Measurements from ENCODE around the gene PFKFB3. TPM values are rescaled to one million over a fixed set of nuclear protein-coding genes. Genes with fewer than 3 reads are reported as not detected.
"Not testable (repeated sequence)": the region's sequence is repeated elsewhere in the genome, so short reads cannot be mapped to it uniquely, and the experiment has no call there.

PFKFB3 gene
- total RNA-seq, 2 experiments from 2014 or later, result 93.0 to 97.3 TPM

- DNase-seq, result no peak
- no peak overlapping the region for H3K27ac Mint-ChIP-seq
- H3K9me3 Mint-ChIP-seq (ENCODE audit: insufficient read depth), result peaks cover 7% of the 10 kb centered on the region
- no peaks in the 10 kb centered on the region for H3K27me3 Mint-ChIP-seq (ENCODE audit: low read depth)
- H3K4me1 Mint-ChIP-seq (ENCODE audit: low read depth), result peaks cover 82% of the 10 kb centered on the region
- ChIA-PET POLR2A (no interaction called here), CTCF (interaction anchor here (0.5 to 1.9 kb wide), 3 partner anchors 12 to 74 kb away, joined by 3 to 9 read pairs (median 6); partner anchors contain the start of gene PFKFB3)
- no peak overlapping the region for H3K4me3 Mint-ChIP-seq
- peaks cover 40% of the 10 kb centered on the region for H3K36me3 Mint-ChIP-seq (ENCODE audit: low read depth)
- no peak for ATAC-seq
Measured at GRCh38 chr10:6276356-6276755, 73.6 kb downstream of the PFKFB3 start.

DNA sequence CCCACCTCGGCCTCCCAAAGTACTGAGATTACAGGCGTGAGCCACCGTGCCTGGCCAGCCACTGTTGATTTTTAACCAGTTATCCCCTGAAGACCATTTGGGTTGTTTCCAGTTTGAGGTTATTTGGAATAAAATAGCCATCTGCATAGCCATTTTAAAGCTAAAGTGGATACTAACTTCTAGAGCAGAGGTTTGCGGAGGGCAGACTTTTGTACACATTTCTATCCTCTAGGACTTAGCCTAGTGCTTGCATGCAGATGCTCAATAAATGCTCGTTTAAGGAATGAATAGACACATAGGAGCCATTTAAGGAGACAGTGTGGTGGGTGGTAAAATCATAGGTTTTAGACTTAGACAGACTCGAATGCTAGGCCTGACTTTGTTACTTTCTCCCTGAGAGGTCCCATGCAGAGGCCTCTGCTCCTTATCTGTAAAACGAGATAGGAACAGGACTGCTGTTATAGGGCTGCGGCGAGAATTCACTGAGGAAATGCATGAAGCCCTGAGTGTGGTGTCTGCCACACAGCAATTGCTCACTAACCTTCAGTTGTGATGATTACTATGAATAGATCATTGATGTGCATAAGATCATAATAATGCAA lies 75.9 kb downstream of the PFKFB3 start:
- H3K27me3 Mint-ChIP-seq (ENCODE audit: low read depth), result no peaks in the 10 kb centered on the region
- DNase-seq, result no peak
- no peak overlapping the region for H3K27ac Mint-ChIP-seq
- peaks cover 36% of the 10 kb centered on the region for H3K36me3 Mint-ChIP-seq (ENCODE audit: low read depth)
- peaks cover 63% of the 10 kb centered on the region for H3K4me1 Mint-ChIP-seq (ENCODE audit: low read depth)
- CTCF ChIA-PET, result no interaction called here
- peaks cover 7% of the 10 kb centered on the region for H3K9me3 Mint-ChIP-seq (ENCODE audit: insufficient read depth)
- H3K4me3 Mint-ChIP-seq, result no peak overlapping the region
- ATAC-seq, result no peak
- POLR2A ChIA-PET, result no interaction called here

GRCh38 chr10:6279540-6280267 lies 77.0 kb downstream of the PFKFB3 start:
- ChIA-PET CTCF (interaction anchor here (0.9 to 1.0 kb wide), 2 partner anchors 12 to 122 kb away, joined by 3 to 4 read pairs; no protein-coding TSS in a partner anchor), POLR2A (interaction anchor here (0.6 to 1.1 kb wide), 2 partner anchors 77 to 109 kb away, joined by 4 read pairs; partner anchors contain the start of gene PFKFB3)
- H3K27ac Mint-ChIP-seq, result peak overlapping the region; percentile 81
- no peak for DNase-seq
- H3K27me3 Mint-ChIP-seq (ENCODE audit: low read depth), result no peaks in the 10 kb centered on the region
- no peak overlapping the region for H3K4me3 Mint-ChIP-seq
- peaks cover 38% of the 10 kb centered on the region for H3K36me3 Mint-ChIP-seq (ENCODE audit: low read depth)
- peaks cover 7% of the 10 kb centered on the region for H3K9me3 Mint-ChIP-seq (ENCODE audit: insufficient read depth)
- peaks cover 53% of the 10 kb centered on the region for H3K4me1 Mint-ChIP-seq (ENCODE audit: low read depth)
- ATAC-seq, result no peak

GRCh38 chr10:6280291-6280690 lies 77.6 kb downstream of the PFKFB3 start:
- H3K9me3 Mint-ChIP-seq (ENCODE audit: insufficient read depth), result peaks cover 3% of the 10 kb centered on the region
- peaks cover 47% of the 10 kb centered on the region for H3K4me1 Mint-ChIP-seq (ENCODE audit: low read depth)
- H3K4me3 Mint-ChIP-seq, result no peak overlapping the region
- ChIA-PET CTCF (interaction anchor here (0.9 to 1.9 kb wide), 3 partner anchors 11 to 122 kb away, joined by 3 to 6 read pairs (median 4); partner anchors contain the start of gene PFKFB3), POLR2A (interaction anchor here (0.6 to 1.1 kb wide), 2 partner anchors 78 to 108 kb away, joined by 4 read pairs; partner anchors contain the start of gene PFKFB3)
- H3K36me3 Mint-ChIP-seq (ENCODE audit: low read depth), result peaks cover 34% of the 10 kb centered on the region
- H3K27me3 Mint-ChIP-seq (ENCODE audit: low read depth), result no peaks in the 10 kb centered on the region
- ATAC-seq (peak; percentile 54), DNase-seq (peak; percentile 41)
- H3K27ac Mint-ChIP-seq, result peak overlapping the region; percentile 81

GRCh38 chr10:6282454-6282958 lies 79.8 kb downstream of the PFKFB3 start:
- peaks cover 23% of the 10 kb centered on the region for H3K36me3 Mint-ChIP-seq (ENCODE audit: low read depth)
- ChIA-PET CTCF (interaction anchor here (1.5 to 2.5 kb wide), 2 partner anchors 9 to 119 kb away, joined by 8 read pairs; no protein-coding TSS in a partner anchor), POLR2A (interaction anchor here (0.6 kb wide), 1 partner anchor 19 kb away, joined by 3 read pairs; no protein-coding TSS in a partner anchor)
- peaks cover 2% of the 10 kb centered on the region for H3K9me3 Mint-ChIP-seq (ENCODE audit: insufficient read depth)
- DNase-seq, result no peak
- no peak overlapping the region for H3K4me3 Mint-ChIP-seq
- peaks cover 35% of the 10 kb centered on the region for H3K4me1 Mint-ChIP-seq (ENCODE audit: low read depth)
- ATAC-seq, result no peak
- no peaks in the 10 kb centered on the region for H3K27me3 Mint-ChIP-seq (ENCODE audit: low read depth)
- H3K27ac Mint-ChIP-seq, result no peak overlapping the region

DNA sequence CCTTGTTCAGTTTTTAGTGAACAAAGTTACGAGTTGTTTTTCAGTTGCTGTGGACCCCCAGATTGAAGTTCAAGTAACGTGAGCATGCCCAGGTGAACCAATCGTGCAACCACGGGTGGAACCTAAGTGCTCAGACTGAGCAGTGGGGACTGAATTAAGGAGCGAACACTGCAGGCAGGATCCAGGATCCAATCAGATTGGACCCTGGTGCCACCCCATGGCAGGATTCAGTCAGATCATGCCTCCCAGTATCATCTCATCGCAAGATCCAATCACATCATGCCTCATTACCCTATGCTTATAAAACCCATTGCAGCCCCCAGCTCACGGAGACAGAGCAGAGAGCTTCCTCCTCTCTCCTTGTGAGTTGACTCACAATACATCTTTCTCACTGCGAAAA lies 80.9 kb downstream of the PFKFB3 start:
- POLR2A ChIA-PET, result no interaction called here
- ATAC-seq, result no peak

GRCh38 chr10:6290621-6291020 lies 87.9 kb downstream of the PFKFB3 start:
- Mint-ChIP-seq H3K9me3 (ENCODE audit: insufficient read depth) (peaks cover 12% of the 10 kb centered on the region), H3K4me1 (ENCODE audit: low read depth) (peaks cover 39% of the 10 kb centered on the region), H3K36me3 (ENCODE audit: low read depth) (peaks cover 29% of the 10 kb centered on the region)
- not testable (repeated sequence) for ATAC-seq; H3K27ac Mint-ChIP-seq; H3K27me3 Mint-ChIP-seq (ENCODE audit: low read depth); DNase-seq; H3K4me3 Mint-ChIP-seq
- POLR2A ChIA-PET, result interaction anchor here (1.0 to 1.1 kb wide), 2 partner anchors 10 to 15 kb away, joined by 3 to 4 read pairs; no protein-coding TSS in a partner anchor
- CTCF ChIA-PET, result interaction anchor here (1.2 to 2.7 kb wide), 4 partner anchors 9 to 111 kb away, joined by 3 to 11 read pairs (median 8); no protein-coding TSS in a partner anchor

More for the DNA sequence above, 80.9 kb downstream of the PFKFB3 start:
- DNase-seq, result no peak
- CTCF ChIA-PET, result interaction anchor here (0.9 to 2.7 kb wide), 4 partner anchors 9 to 118 kb away, joined by 3 to 8 read pairs (median 4); partner anchors contain the start of gene PFKFB3
- Mint-ChIP-seq H3K4me3 (no peak overlapping the region), H3K27ac (no peak overlapping the region), H3K36me3 (ENCODE audit: low read depth) (peaks cover 14% of the 10 kb centered on the region), H3K27me3 (ENCODE audit: low read depth) (no peaks in the 10 kb centered on the region), H3K9me3 (ENCODE audit: insufficient read depth) (no peaks in the 10 kb centered on the region), H3K4me1 (ENCODE audit: low read depth) (peaks cover 29% of the 10 kb centered on the region)

DNA sequence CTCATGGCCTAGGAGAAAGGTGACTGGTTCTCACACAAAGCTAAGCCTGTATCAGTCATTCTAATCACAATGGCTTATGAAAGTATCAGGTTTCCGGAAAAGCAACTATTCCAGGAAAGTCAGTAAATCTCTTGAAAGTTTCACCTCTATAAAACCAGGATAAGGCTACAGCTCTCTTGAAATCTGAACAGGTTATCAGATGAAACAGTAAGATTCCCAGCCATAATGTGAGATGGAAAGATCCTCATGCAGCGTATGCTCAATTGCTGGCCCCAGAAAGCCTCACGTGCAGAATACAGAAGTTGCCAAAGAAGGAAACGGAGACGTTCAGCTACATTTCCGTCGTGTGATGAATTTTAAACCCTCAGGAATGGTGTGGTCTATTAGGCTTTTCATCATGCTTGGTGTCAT lies 90.0 kb downstream of the PFKFB3 start:
- no peak for ATAC-seq
- H3K27ac Mint-ChIP-seq, result no peak overlapping the region
- H3K36me3 Mint-ChIP-seq (ENCODE audit: low read depth), result peaks cover 38% of the 10 kb centered on the region
- H3K27me3 Mint-ChIP-seq (ENCODE audit: low read depth), result no peaks in the 10 kb centered on the region
- ChIA-PET CTCF (interaction anchor here (2.5 to 2.7 kb wide), 2 partner anchors 8 to 109 kb away, joined by 8 to 11 read pairs; no protein-coding TSS in a partner anchor), POLR2A (no interaction called here)
- H3K9me3 Mint-ChIP-seq (ENCODE audit: insufficient read depth), result peaks cover 14% of the 10 kb centered on the region
- peaks cover 58% of the 10 kb centered on the region for H3K4me1 Mint-ChIP-seq (ENCODE audit: low read depth)
- DNase-seq, result no peak
- no peak overlapping the region for H3K4me3 Mint-ChIP-seq

GRCh38 chr10:6296425-6296824 lies 93.7 kb downstream of the PFKFB3 start:
- H3K4me1 Mint-ChIP-seq (ENCODE audit: low read depth), result peaks cover 79% of the 10 kb centered on the region
- H3K4me3 Mint-ChIP-seq; DNase-seq; H3K27ac Mint-ChIP-seq; POLR2A ChIA-PET; ATAC-seq; H3K27me3 Mint-ChIP-seq (ENCODE audit: low read depth): not testable (repeated sequence)
- H3K36me3 Mint-ChIP-seq (ENCODE audit: low read depth), result peaks cover 52% of the 10 kb centered on the region
- peaks cover 28% of the 10 kb centered on the region for H3K9me3 Mint-ChIP-seq (ENCODE audit: insufficient read depth)
- CTCF ChIA-PET, result interaction anchor here (1.1 to 1.4 kb wide), 3 partner anchors 47 to 105 kb away, joined by 3 to 7 read pairs (median 5); no protein-coding TSS in a partner anchor

GRCh38 chr10:6296828-6297251 lies 94.1 kb downstream of the PFKFB3 start:
- H3K9me3 Mint-ChIP-seq (ENCODE audit: insufficient read depth), result peaks cover 28% of the 10 kb centered on the region
- CTCF ChIA-PET, result interaction anchor here (1.2 to 1.4 kb wide), 3 partner anchors 23 to 92 kb away, joined by 3 read pairs; no protein-coding TSS in a partner anchor
- H3K36me3 Mint-ChIP-seq (ENCODE audit: low read depth), result peaks cover 54% of the 10 kb centered on the region
- peaks cover 79% of the 10 kb centered on the region for H3K4me1 Mint-ChIP-seq (ENCODE audit: low read depth)
- POLR2A ChIA-PET, result no interaction called here
- peak overlapping the region; percentile 43 for H3K27ac Mint-ChIP-seq
- ATAC-seq (no peak), DNase-seq (no peak)
- H3K27me3 Mint-ChIP-seq (ENCODE audit: low read depth), result no peaks in the 10 kb centered on the region
- H3K4me3 Mint-ChIP-seq, result no peak overlapping the region

- ATAC-seq (no peak), DNase-seq (no peak)
- Mint-ChIP-seq H3K36me3 (ENCODE audit: low read depth) (peaks cover 52% of the 10 kb centered on the region), H3K4me3 (no peak overlapping the region), H3K27ac (peak overlapping the region; percentile 43), H3K9me3 (ENCODE audit: insufficient read depth) (peaks cover 28% of the 10 kb centered on the region), H3K27me3 (ENCODE audit: low read depth) (no peaks in the 10 kb centered on the region), H3K4me1 (ENCODE audit: low read depth) (peaks cover 74% of the 10 kb centered on the region)
- ChIA-PET POLR2A (no interaction called here), CTCF (interaction anchor here (1.2 to 1.4 kb wide), 2 partner anchors 24 to 51 kb away, joined by 3 read pairs; no protein-coding TSS in a partner anchor)
Measured at GRCh38 chr10:6297522-6297921, 94.8 kb downstream of the PFKFB3 start.

Measured in activated CD8-positive, alpha-beta T cell treated with anti-CD3 and anti-CD28 coated beads, Interleukin-2, amount 10 ng/mL, durations not matched to agents 7 days and 5 days (primary cell).